WTC11 (cell line): ENCODE measurements around the gene KCNQ2.

Source experiments
- ATF3 ChIP-seq: sonication (generic); formaldehyde crosslinking; conservative IDR thresholded peaks from 2 replicates; pipeline ENCODE4 v1.8.1; 2022; ENCODE audit warnings: mild to moderate bottlenecking, missing genetic modification reagents
- CREM ChIP-seq: sonication (generic); formaldehyde crosslinking; IDR thresholded peaks from 2 replicates; pipeline ENCODE4 v1.8.1; 2022; ENCODE audit warnings: mild to moderate bottlenecking, missing genetic modification reagents, moderate library complexity
- CTCF ChIP-seq: fragments of 200-600 bp; IDR thresholded peaks from 2 replicates; pipeline ENCODE4 v1.8.0; 2022; ENCODE audit warnings: antibody characterized with exemption
- E2F1 ChIP-seq: sonication (generic); formaldehyde crosslinking; IDR thresholded peaks from 2 replicates; pipeline ENCODE4 v1.8.0; 2022; ENCODE audit warnings: mild to moderate bottlenecking, missing genetic modification reagents
- HMGXB4 ChIP-seq: sonication (generic); formaldehyde crosslinking; IDR thresholded peaks from 2 replicates; pipeline ENCODE4 v1.8.1; 2023; ENCODE audit warnings: mild to moderate bottlenecking, moderate library complexity, missing genetic modification reagents
- IRF2 ChIP-seq: sonication (generic); formaldehyde crosslinking; IDR thresholded peaks from 2 replicates; pipeline ENCODE4 v1.8.0; 2022; ENCODE audit warnings: low read depth, missing genetic modification reagents, borderline replicate concordance
- MAX ChIP-seq: sonication (generic); formaldehyde crosslinking; IDR thresholded peaks from 2 replicates; pipeline ENCODE4 v1.8.0; 2022; ENCODE audit warnings: mild to moderate bottlenecking, missing genetic modification reagents
- MLX ChIP-seq: sonication (generic); formaldehyde crosslinking; IDR thresholded peaks from 2 replicates; pipeline ENCODE4 v1.8.1; 2023; ENCODE audit warnings: mild to moderate bottlenecking, missing genetic modification reagents, moderate library complexity
- NR1H2 ChIP-seq: sonication (generic); formaldehyde crosslinking; IDR thresholded peaks from 2 replicates; pipeline ENCODE4 v1.9.0; 2021; ENCODE audit warnings: mild to moderate bottlenecking, moderate library complexity, missing genetic modification reagents
- NR2C2 ChIP-seq: sonication (generic); formaldehyde crosslinking; IDR thresholded peaks from 2 replicates; pipeline ENCODE4 v1.8.0; 2022; ENCODE audit warnings: mild to moderate bottlenecking, missing genetic modification reagents
- SMAD3 ChIP-seq: sonication (generic); formaldehyde crosslinking; IDR thresholded peaks from 2 replicates; pipeline ENCODE4 v1.8.0; 2022; ENCODE audit warnings: missing genetic modification reagents, mild to moderate bottlenecking, borderline replicate concordance
- TEAD1 ChIP-seq: sonication (generic); formaldehyde crosslinking; IDR thresholded peaks from 2 replicates; pipeline ENCODE4 v1.8.0; 2022; ENCODE audit warnings: mild to moderate bottlenecking, missing genetic modification reagents
- USF1 ChIP-seq: sonication (generic); formaldehyde crosslinking; IDR thresholded peaks from 2 replicates; pipeline ENCODE4 v1.8.0; 2022; ENCODE audit warnings: mild to moderate bottlenecking, missing genetic modification reagents
- ZNF281 ChIP-seq: sonication (generic); formaldehyde crosslinking; IDR thresholded peaks from 2 replicates; pipeline ENCODE4 v1.8.0; 2023; ENCODE audit warnings: mild to moderate bottlenecking, missing genetic modification reagents

- TF ChIP-seq CTCF (no peak), ZNF281 (CRISPR knock-in tag) (no peak), ATF3 (no peak), TEAD1 (CRISPR knock-in tag) (no peak), NR1H2 (no peak), E2F1 (CRISPR knock-in tag) (no peak), CREM (CRISPR knock-in tag) (no peak), HMGXB4 (CRISPR knock-in tag) (no peak), MLX (CRISPR knock-in tag) (no peak), IRF2 (CRISPR knock-in tag) (no peak), NR2C2 (CRISPR knock-in tag) (peak; percentile 38; the same call in 1 of the 2 replicates), MAX (CRISPR knock-in tag) (no peak), SMAD3 (no peak), USF1 (CRISPR knock-in tag) (no peak)
Observed at GRCh38 chr20:63387393-63387792, 85.1 kb downstream of the KCNQ2 start.
